ENCODE results near the gene FAM180B. TPM values are rescaled to one million over a fixed set of nuclear protein-coding genes. Genes with fewer than 3 reads are reported as not detected.

The FAM180B gene
- total RNA-seq, 5 donors from 2014 or later (not counting 1 experiment from before 2014, with no cell fraction given) = 0.20 to 0.51 (median 0.28) TPM; not detected in 2

GRCh38 chr11:47578524-47579494 is 7.7 kb upstream of the FAM180B start, which contains the start of the genes KBTBD4 and NDUFS3:
Gene KBTBD4, minus strand, starts transcription at chr11:47578970. Its CDS starts 19 bp downstream, at chr11:47578951.
Gene NDUFS3, plus strand, starts transcription at chr11:47579074. Its CDS starts 18 bp downstream, at chr11:47579092.
- DNase-seq (peak; percentile 70 to 95 (median 83)), ATAC-seq (replicated peaks in 1 of 4) (peak; percentile 92 to 95 (median 94))
- no peaks in the 10 kb centered on the region for H3K27me3 Mint-ChIP-seq
- peak within 1 kb of the TSS; percentile 87 to 100 (median 100) for H3K4me3 Mint-ChIP-seq
- H3K27ac Mint-ChIP-seq = peak within 1 kb of the TSS; percentile 95 to 100
- under 1% methylated on average over 59 of the region's 72 CpGs for WGBS (ENCODE audit: insufficient coverage)
- H3K9me3 Mint-ChIP-seq = no peaks in the 10 kb centered on the region
- Histone ChIP-seq H3K4me3 (ENCODE audit: control insufficient read depth in 1 of 2, extremely low read depth in 1 of 2, low read length in 1 of 2) (peak within 1 kb of the TSS; percentile 78 to 84), H3K27me3 (replicated peaks in 1 of 2; ENCODE audit: control insufficient read depth in 2 of 2, extremely low read depth in 1 of 2, insufficient read depth in 2 of 2, low read length in 1 of 2) (no peaks in the 10 kb centered on the region), H3K4me1 (ENCODE audit: control insufficient read depth in 1 of 2, extremely low read depth in 1 of 2, insufficient read depth in 2 of 2, low read length in 2 of 2) (peaks cover 20 to 36% of the 10 kb centered on the region in 2 experiments), H3K27ac (ENCODE audit: low read length) (peak within 1 kb of the TSS; percentile 77), H3K36me3 (ENCODE audit: control insufficient read depth in 2 of 2, extremely low read depth in 1 of 2, insufficient read depth in 1 of 2, low read length in 1 of 2) (peaks cover 11 to 47% of the 10 kb centered on the region in 2 donors), H3K9me3 (no peaks in the 10 kb centered on the region)
- POLR2A ChIA-PET = interaction anchor here (0.5 to 1.0 kb wide), 12 partner anchors 10 to 310 kb away, joined by 3 to 10 read pairs (median 5); partner anchors contain the start of gene PTPMT1 (in 1 of the 2)
- peaks cover 38 to 45% (median 44%) of the 10 kb centered on the region in 3 donors for H3K4me1 Mint-ChIP-seq
- CTCF ChIA-PET = interaction anchor here in 1 of 2 donors (0.6 to 2.5 kb wide), 5 partner anchors 12 to 94 kb away, joined by 3 to 11 read pairs (median 4); no protein-coding TSS in a partner anchor
- peaks cover 32% of the 10 kb centered on the region for H3K36me3 Mint-ChIP-seq

GRCh38 chr11:47583844-47584243 is 2.6 kb upstream of the FAM180B start:
- Mint-ChIP-seq H3K4me1 (peaks cover 9 to 21% (median 20%) of the 10 kb centered on the region in 3 donors), H3K27ac (no peak overlapping the region), H3K9me3 (no peaks in the 10 kb centered on the region), H3K27me3 (no peaks in the 10 kb centered on the region), H3K4me3 (no peak overlapping the region), H3K36me3 (peaks cover 29% of the 10 kb centered on the region)
- H3K4me1 ChIP-seq (ENCODE audit: control insufficient read depth in 1 of 2, extremely low read depth in 1 of 2, insufficient read depth in 2 of 2, low read length in 2 of 2) = peaks cover 7 to 14% of the 10 kb centered on the region in 2 experiments
- POLR2A ChIA-PET = no interaction called here
- WGBS (ENCODE audit: insufficient coverage) = 93% methylated on average over 3 of the region's 5 CpGs
- H3K27me3 ChIP-seq (replicated peaks in 1 of 2; ENCODE audit: control insufficient read depth in 2 of 2, extremely low read depth in 1 of 2, insufficient read depth in 2 of 2, low read length in 1 of 2) = no peaks in the 10 kb centered on the region
- H3K9me3 ChIP-seq = no peaks in the 10 kb centered on the region
- CTCF ChIA-PET = interaction anchor here in 1 of 2 donors (0.6 kb wide), 1 partner anchor 210 kb away, joined by 3 read pairs; no protein-coding TSS in a partner anchor
- no peak for ATAC-seq (replicated peaks in 1 of 4)
- peaks cover 20 to 47% of the 10 kb centered on the region in 2 donors for H3K36me3 ChIP-seq (ENCODE audit: control insufficient read depth in 2 of 2, extremely low read depth in 1 of 2, insufficient read depth in 1 of 2, low read length in 1 of 2)
- H3K27ac ChIP-seq (ENCODE audit: low read length) = no peak overlapping the region
- DNase-seq = no peak
- no peak overlapping the region for H3K4me3 ChIP-seq (ENCODE audit: control insufficient read depth in 1 of 2, extremely low read depth in 1 of 2, low read length in 1 of 2)

GRCh38 chr11:47587039-47587716 is 700 bp downstream of the FAM180B start:
- Histone ChIP-seq H3K4me3 (ENCODE audit: control insufficient read depth in 1 of 2, extremely low read depth in 1 of 2, low read length in 1 of 2) (no peak overlapping the region), H3K4me1 (ENCODE audit: control insufficient read depth in 1 of 2, extremely low read depth in 1 of 2, insufficient read depth in 2 of 2, low read length in 2 of 2) (peaks cover 0 to 4% of the 10 kb centered on the region in 2 experiments), H3K36me3 (ENCODE audit: control insufficient read depth in 2 of 2, extremely low read depth in 1 of 2, insufficient read depth in 1 of 2, low read length in 1 of 2) (peaks cover 20 to 28% of the 10 kb centered on the region in 2 donors), H3K27me3 (replicated peaks in 1 of 2; ENCODE audit: control insufficient read depth in 2 of 2, extremely low read depth in 1 of 2, insufficient read depth in 2 of 2, low read length in 1 of 2) (peaks cover 0 to 8% of the 10 kb centered on the region in 2 experiments), H3K27ac (ENCODE audit: low read length) (no peak overlapping the region), H3K9me3 (no peaks in the 10 kb centered on the region)
- ATAC-seq (replicated peaks in 1 of 4) = no peak
- H3K4me1 Mint-ChIP-seq = peaks cover 0 to 2% (median 2%) of the 10 kb centered on the region in 3 donors
- no peak overlapping the region for H3K4me3 Mint-ChIP-seq
- POLR2A ChIA-PET = no interaction called here
- H3K9me3 Mint-ChIP-seq = no peaks in the 10 kb centered on the region
- peaks cover 19% of the 10 kb centered on the region for H3K36me3 Mint-ChIP-seq
- peaks cover 0 to under 1% of the 10 kb centered on the region in 2 donors for H3K27me3 Mint-ChIP-seq
- CTCF ChIA-PET = no interaction called here
- WGBS (ENCODE audit: insufficient coverage) = 53% methylated on average over 3 of the region's 6 CpGs
- H3K27ac Mint-ChIP-seq = no peak overlapping the region
- no peak for DNase-seq

GRCh38 chr11:47587723-47588326 is 1.3 kb downstream of the FAM180B start:
- DNase-seq = peak in 1 of 35 experiments; percentile 24
- H3K27ac Mint-ChIP-seq = no peak overlapping the region
- CTCF ChIA-PET = interaction anchor here in 1 of 2 donors (0.5 kb wide), 1 partner anchor 134 kb away, joined by 4 read pairs; no protein-coding TSS in a partner anchor
- WGBS (ENCODE audit: insufficient coverage) = 60% methylated on average over 11 of the region's 14 CpGs
- H3K36me3 Mint-ChIP-seq = peaks cover 15% of the 10 kb centered on the region
- Histone ChIP-seq H3K4me1 (ENCODE audit: control insufficient read depth in 1 of 2, extremely low read depth in 1 of 2, insufficient read depth in 2 of 2, low read length in 2 of 2) (peaks cover 0 to 4% of the 10 kb centered on the region in 2 experiments), H3K9me3 (no peaks in the 10 kb centered on the region), H3K36me3 (ENCODE audit: control insufficient read depth in 2 of 2, extremely low read depth in 1 of 2, insufficient read depth in 1 of 2, low read length in 1 of 2) (peaks cover 17 to 22% of the 10 kb centered on the region in 2 donors), H3K27me3 (replicated peaks in 1 of 2; ENCODE audit: control insufficient read depth in 2 of 2, extremely low read depth in 1 of 2, insufficient read depth in 2 of 2, low read length in 1 of 2) (peaks cover 0 to 12% of the 10 kb centered on the region in 2 experiments), H3K27ac (ENCODE audit: low read length) (no peak overlapping the region), H3K4me3 (ENCODE audit: control insufficient read depth in 1 of 2, extremely low read depth in 1 of 2, low read length in 1 of 2) (no peak overlapping the region)
- H3K9me3 Mint-ChIP-seq = no peaks in the 10 kb centered on the region
- H3K4me1 Mint-ChIP-seq = peaks cover 0 to 2% (median 0%) of the 10 kb centered on the region in 3 donors
- peak in 1 of 4 experiments; percentile 23 for ATAC-seq (replicated peaks in 1 of 4)
- H3K27me3 Mint-ChIP-seq = peaks cover 0 to 7% of the 10 kb centered on the region in 2 donors
- H3K4me3 Mint-ChIP-seq = no peak overlapping the region
- POLR2A ChIA-PET = no interaction called here

- Histone ChIP-seq H3K4me1 (ENCODE audit: control insufficient read depth in 1 of 2, extremely low read depth in 1 of 2, insufficient read depth in 2 of 2, low read length in 2 of 2) (peaks cover 0 to 11% of the 10 kb centered on the region in 2 experiments), H3K36me3 (ENCODE audit: control insufficient read depth in 2 of 2, extremely low read depth in 1 of 2, insufficient read depth in 1 of 2, low read length in 1 of 2) (peaks cover 6 to 9% of the 10 kb centered on the region in 2 donors), H3K27me3 (replicated peaks in 1 of 2; ENCODE audit: control insufficient read depth in 2 of 2, extremely low read depth in 1 of 2, insufficient read depth in 2 of 2, low read length in 1 of 2) (peaks cover 0 to 23% of the 10 kb centered on the region in 2 experiments), H3K9me3 (no peaks in the 10 kb centered on the region), H3K4me3 (ENCODE audit: control insufficient read depth in 1 of 2, extremely low read depth in 1 of 2, low read length in 1 of 2) (no peak overlapping the region), H3K27ac (ENCODE audit: low read length) (no peak overlapping the region)
- H3K36me3 Mint-ChIP-seq = peaks cover 4% of the 10 kb centered on the region
- 98% methylated on average over 7 of the region's 11 CpGs for WGBS (ENCODE audit: insufficient coverage)
- no peak overlapping the region for H3K27ac Mint-ChIP-seq
- DNase-seq (no peak), ATAC-seq (replicated peaks in 1 of 4) (no peak)
- POLR2A ChIA-PET = interaction anchor here in 1 of 2 donors (0.5 kb wide), 1 partner anchor 10 kb away, joined by 10 read pairs; the partner anchor contains the start of genes KBTBD4 and NDUFS3
- no peaks in the 10 kb centered on the region for H3K9me3 Mint-ChIP-seq
- no peak overlapping the region for H3K4me3 Mint-ChIP-seq
- H3K27me3 Mint-ChIP-seq = peaks cover 10 to 17% of the 10 kb centered on the region in 2 donors
- H3K4me1 Mint-ChIP-seq = peaks cover 0 to 10% (median 3%) of the 10 kb centered on the region in 3 donors
- CTCF ChIA-PET = no interaction called here
Measured at GRCh38 chr11:47589118-47589517, 2.6 kb downstream of the FAM180B start.
